C4-2B (cell line): ENCODE data around the gene ARVCF.

ENCODE experiments used
- CTCF ChIP-seq: fragments of 450-650 bp; conservative IDR thresholded peaks from 2 replicates; pipeline ENCODE4 v1.5.1; 2017; ENCODE audit warnings: mild to moderate bottlenecking
- ZFX ChIP-seq: fragments of 450-650 bp; IDR thresholded peaks from 2 replicates; pipeline ENCODE4 v1.6.1; 2017

- no peak for TF ChIP-seq CTCF
- no peak for TF ChIP-seq ZFX
Measured at GRCh38 chr22:20035375-20036083, 18.9 kb upstream of the ARVCF start.
